Spinal cord (tissue), 10 donors: ENCODE data around the gene SYNGR2. TPM values are rescaled to one million over a fixed set of nuclear protein-coding genes. Genes with fewer than 3 reads are reported as not detected.
"Not testable (repeated sequence)": the region's sequence is repeated elsewhere in the genome, so short reads cannot be mapped to it uniquely, and the experiment has no call there.

Source experiments
- DNase-seq, 6 donors: peaks; one replicate each; pipeline versions ENCODE4 v3.0.0 to v3.0.0-alpha.2; 2013 to 2015; ENCODE audit warnings: low spot score in 6 of 6, low read depth in 4 of 6
- H3K27ac ChIP-seq: one replicate; pipeline ENCODE4 v1.5.1; 2013; ENCODE audit warnings: low read depth, low read length, control low read depth
- H3K27me3 ChIP-seq: one replicate; pipeline ENCODE4 v1.6.1; 2013; ENCODE audit warnings: low read length; ENCODE audit not compliant: control insufficient read depth, insufficient read depth
- H3K36me3 ChIP-seq: one replicate; pipeline ENCODE4 v1.6.1; 2013; ENCODE audit warnings: low read length; ENCODE audit not compliant: control insufficient read depth, insufficient read depth
- H3K4me1 ChIP-seq: one replicate; pipeline ENCODE4 v1.6.1; 2013; ENCODE audit warnings: low read length; ENCODE audit not compliant: control insufficient read depth, insufficient read depth
- H3K4me3 ChIP-seq: one replicate; pipeline ENCODE4 v1.5.1; 2013; ENCODE audit warnings: low read depth, low read length, control low read depth
- H3K9me3 ChIP-seq: one replicate; pipeline ENCODE4 v1.6.1; 2013; ENCODE audit warnings: low read length; ENCODE audit not compliant: control insufficient read depth, insufficient read depth
- WGBS: methylation state at CpG from one replicate; pipeline ENCODE4 v1.1.5; 2013; ENCODE audit warnings: missing lambda C conversion rate; ENCODE audit not compliant: insufficient coverage; 5-methylcytosine and 5-hydroxymethylcytosine counted together
- polyA plus RNA-seq, 2 donors: library from polyadenylated mRNA; unstranded; fragments of 120-200 nt; gene quantifications; one replicate each; pipeline ENCODE4 v1.2.1, GENCODE V29; 2013; ENCODE audit not compliant: insufficient read length in 2 of 2
- total RNA-seq, 2 donors: library from RNA; depleted of rRNA in 1 of 2; stranded (reverse); fragments of 120-200 nt in 1 of 2; fragments of >200 nt in 1 of 2; gene quantifications; one replicate each; pipeline versions ENCODE4 v1.2.3 to v1.2.4, GENCODE V29; 2013 to 2014
- donor health status: healthy.

SYNGR2 gene
- total and polyA plus RNA-seq, 4 donors = 16.7 to 33.6 (median 21.9) TPM

DNA sequence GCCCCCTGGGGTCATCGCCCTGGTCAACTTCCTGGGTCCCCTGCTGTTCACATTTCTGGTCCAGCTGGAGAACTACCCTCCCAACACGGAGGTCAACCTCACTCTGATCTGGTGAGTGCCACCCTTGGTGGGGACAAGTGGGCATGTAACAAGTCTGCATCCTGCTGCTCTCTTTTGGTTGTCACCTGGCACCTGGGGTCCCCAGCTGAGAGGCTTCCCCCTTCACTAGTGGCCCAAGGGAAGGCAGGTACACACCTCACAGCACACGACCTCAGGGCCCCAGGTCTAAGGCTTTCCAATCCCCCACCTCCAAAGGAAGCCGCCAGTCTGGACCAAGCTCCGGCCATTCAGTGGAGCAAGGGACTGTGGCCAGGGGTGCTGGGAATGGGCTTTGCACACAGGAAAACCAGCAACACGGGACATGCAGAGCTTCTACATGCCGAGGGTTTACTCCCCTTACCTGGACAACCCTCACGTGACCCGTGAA, 33.4 kb upstream of the SYNGR2 start:
- 71% methylated on average over 9 of the region's 9 CpGs for WGBS
- Histone ChIP-seq H3K4me1 (peaks cover 32% of the 10 kb centered on the region), H3K9me3 (no peaks in the 10 kb centered on the region), H3K27ac (no peak overlapping the region), H3K27me3 (peaks cover 47% of the 10 kb centered on the region), H3K4me3 (no peak overlapping the region), H3K36me3 (no peaks in the 10 kb centered on the region)
- no peak for DNase-seq

DNA sequence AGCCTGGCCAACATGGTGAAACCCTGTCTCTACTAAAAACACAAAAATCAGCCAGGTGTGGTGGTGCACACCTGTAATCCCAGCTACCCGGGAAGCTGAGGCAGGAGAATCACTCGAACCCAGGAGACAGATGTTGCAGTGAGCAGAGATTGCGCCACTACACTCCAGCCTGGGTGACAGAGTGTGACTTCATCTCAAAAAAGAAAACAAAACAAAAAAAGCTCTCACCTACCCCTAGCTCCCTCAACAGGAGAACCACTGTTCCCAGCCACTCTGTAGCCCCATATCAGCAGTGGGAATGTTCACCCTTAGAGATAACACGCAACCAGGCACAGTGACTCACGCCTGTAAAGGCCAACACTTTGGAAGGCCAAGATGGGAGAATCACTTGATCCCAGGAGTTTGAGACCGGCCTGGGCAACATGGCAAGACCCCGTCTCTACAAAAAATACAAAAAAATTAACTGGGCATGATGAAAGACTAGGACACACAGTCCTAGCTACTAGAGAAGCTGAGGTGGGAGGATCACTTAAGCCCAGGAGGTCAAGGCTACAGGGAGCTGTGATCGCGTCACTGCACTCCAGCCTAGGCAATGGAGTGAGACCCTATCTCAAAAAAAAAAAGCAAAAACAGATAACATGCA, 32.4 kb upstream of the SYNGR2 start:
- WGBS = 89% methylated on average over 4 of the region's 9 CpGs
- no peak for DNase-seq
- H3K27ac ChIP-seq = no peak overlapping the region
- H3K36me3 ChIP-seq = no peaks in the 10 kb centered on the region
- H3K9me3 ChIP-seq = no peaks in the 10 kb centered on the region
- peaks cover 36% of the 10 kb centered on the region for H3K27me3 ChIP-seq
- peaks cover 30% of the 10 kb centered on the region for H3K4me1 ChIP-seq
- no peak overlapping the region for H3K4me3 ChIP-seq

DNA sequence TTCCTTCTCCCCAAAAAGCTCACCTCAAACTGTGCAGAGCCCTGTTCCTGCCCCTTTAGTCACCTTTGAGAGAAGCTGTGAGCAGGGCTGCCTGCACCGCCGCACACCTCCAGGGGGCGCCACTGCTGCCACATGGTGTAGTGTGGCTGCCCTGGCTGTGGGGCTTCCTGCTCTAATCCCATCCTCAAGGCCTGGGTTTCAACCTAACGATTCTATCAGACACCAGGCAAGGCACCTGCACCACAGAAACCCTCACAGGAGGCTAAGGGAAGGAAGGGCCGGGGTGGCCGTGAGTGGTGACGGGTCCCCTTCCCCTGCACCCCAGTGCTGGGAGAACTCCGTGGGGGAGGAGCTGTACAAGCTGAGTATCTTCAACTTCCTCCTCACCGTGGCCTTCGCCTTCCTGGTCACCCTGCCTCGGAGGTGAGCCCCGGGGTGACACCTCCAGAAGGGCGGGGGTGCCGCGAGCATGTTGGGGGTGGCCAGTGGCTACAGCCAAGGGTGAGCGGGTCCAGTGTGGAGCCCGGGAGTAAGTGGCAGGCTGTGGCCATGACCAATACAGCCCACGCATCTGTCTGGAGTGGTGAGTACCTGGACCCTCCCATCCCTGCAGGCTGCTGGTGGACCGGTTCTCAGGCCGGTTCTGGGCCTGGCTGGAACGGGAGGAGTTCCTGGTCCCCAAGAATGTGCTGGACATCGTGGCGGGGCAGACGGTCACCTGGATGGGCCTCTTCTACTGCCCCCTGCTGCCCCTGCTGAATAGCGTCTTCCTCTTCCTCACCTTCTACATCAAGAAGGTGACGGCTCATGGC, 30.8 kb upstream of the SYNGR2 start:
- Histone ChIP-seq H3K4me1 (peaks cover 31% of the 10 kb centered on the region), H3K27me3 (peaks cover 23% of the 10 kb centered on the region), H3K27ac (no peak overlapping the region), H3K36me3 (no peaks in the 10 kb centered on the region), H3K9me3 (no peaks in the 10 kb centered on the region), H3K4me3 (no peak overlapping the region)
- DNase-seq = no peak
- WGBS = 73% methylated on average over 16 of the region's 26 CpGs

DNA sequence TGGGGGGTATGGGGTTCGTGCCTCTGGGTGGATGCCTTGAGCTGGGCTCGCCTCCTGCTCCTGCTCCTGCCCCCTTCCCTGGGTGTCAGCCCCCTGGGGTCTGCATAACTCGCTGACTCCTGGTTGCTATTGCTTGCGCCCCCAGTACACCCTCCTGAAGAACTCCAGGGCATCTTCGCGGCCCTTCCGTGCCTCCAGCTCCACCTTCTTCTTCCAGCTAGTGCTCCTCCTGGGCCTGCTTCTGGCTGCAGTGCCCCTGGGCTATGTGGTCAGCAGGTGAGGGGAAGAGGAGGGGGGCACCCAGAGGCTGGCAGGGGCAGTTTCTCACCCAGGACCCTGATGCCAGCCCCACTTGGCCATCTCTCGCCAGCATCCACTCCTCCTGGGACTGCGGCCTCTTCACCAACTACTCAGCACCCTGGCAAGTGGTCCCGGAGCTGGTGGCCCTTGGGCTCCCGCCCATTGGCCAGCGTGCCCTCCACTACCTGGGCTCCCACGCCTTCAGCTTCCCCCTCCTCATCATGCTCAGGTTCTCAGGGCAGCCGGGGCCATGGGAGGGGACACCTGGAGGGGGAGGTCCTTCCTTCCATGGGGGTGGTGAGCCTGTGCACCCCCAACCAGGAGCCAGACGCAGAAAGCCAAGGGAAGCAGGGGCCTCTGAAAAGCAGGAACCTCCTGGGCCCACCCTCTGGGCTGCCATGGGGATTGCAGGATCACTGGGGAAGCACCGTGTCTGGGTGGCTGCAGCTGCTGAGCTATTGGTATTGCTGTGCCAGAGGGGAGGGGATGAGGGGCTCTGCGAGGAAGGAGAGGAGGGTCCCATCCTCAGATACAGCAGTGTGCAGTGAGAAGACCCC, 29.9 kb upstream of the SYNGR2 start:
- H3K4me1 ChIP-seq = peaks cover 32% of the 10 kb centered on the region
- no peak overlapping the region for H3K27ac ChIP-seq
- H3K4me3 ChIP-seq = no peak overlapping the region
- no peaks in the 10 kb centered on the region for H3K9me3 ChIP-seq
- DNase-seq = no peak
- H3K36me3 ChIP-seq = no peaks in the 10 kb centered on the region
- H3K27me3 ChIP-seq = peaks cover 16% of the 10 kb centered on the region
- WGBS = 73% methylated on average over 9 of the region's 17 CpGs

DNA sequence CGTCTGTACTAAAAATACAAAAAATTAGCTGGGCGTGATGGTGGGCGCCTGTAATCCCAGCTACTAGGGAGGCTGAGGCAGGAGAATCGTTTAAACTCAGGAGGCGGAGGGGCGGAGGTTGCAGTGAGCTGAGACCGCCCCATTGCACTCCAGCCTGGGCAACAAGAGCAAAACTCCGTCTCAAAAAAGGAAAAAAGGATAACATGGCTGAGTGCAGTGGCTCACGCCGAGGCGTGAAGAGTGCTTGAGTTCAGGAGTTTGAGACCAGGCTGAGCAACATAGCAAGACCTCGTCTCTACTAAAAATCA, 28.6 kb upstream of the SYNGR2 start:
- not testable (repeated sequence) for H3K4me3 ChIP-seq, H3K36me3 ChIP-seq, H3K27ac ChIP-seq, H3K9me3 ChIP-seq, H3K27me3 ChIP-seq, DNase-seq
- H3K4me1 ChIP-seq = peaks cover 44% of the 10 kb centered on the region
- WGBS = 90% methylated on average over 12 of the region's 12 CpGs

DNA sequence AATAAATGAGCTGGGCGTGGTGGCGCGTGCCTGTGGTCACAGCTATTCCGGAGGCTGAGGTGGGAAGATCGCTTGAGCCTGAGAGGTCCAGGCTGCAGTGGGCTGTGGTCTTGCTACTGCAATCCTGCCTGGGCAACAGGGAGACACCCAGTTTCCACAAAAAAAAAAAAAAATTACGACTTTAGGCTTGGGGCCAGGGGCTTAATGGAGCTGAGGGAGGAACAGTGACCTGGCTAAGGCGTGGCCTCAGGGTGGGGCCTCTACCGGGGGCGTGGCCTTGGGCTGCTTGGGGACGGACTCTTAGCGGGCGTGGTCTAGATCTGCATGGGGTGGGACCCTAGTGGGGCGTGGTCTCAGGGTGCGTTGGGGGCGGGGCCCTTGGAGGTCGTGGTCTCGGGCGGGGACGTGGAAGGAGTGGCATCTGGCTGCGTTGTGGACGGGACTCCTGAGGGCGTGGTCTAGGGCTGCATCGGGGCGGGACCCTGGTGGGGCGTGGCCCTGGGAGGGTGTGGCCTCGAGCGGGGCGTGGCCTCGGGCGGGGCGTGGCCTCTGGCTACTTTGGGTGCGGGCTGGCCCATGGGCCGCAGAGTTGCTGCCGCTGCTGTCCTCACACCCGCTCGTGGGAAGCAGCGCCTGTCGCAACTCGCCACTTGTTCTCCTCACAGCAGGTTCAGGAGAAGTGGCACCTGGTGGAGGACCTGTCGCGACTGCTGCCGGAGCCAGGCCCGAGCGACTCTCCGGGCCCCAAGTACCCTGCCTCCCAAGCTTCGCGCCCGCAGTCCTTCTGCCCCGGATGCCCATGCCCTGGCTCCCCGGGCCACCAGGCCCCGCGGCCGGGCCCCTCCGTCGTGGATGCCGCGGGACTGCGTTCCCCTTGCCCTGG, 28.0 kb upstream of the SYNGR2 start:
- H3K27me3 ChIP-seq = peaks cover 2% of the 10 kb centered on the region
- DNase-seq = peak in 2 of 6 donors; percentile 16 to 62
- no peak overlapping the region for H3K27ac ChIP-seq
- H3K4me1 ChIP-seq = peaks cover 50% of the 10 kb centered on the region
- H3K36me3 ChIP-seq = no peaks in the 10 kb centered on the region
- H3K9me3 ChIP-seq = no peaks in the 10 kb centered on the region
- H3K4me3 ChIP-seq = no peak overlapping the region
- WGBS = 18% methylated on average over 58 of the region's 58 CpGs

DNA sequence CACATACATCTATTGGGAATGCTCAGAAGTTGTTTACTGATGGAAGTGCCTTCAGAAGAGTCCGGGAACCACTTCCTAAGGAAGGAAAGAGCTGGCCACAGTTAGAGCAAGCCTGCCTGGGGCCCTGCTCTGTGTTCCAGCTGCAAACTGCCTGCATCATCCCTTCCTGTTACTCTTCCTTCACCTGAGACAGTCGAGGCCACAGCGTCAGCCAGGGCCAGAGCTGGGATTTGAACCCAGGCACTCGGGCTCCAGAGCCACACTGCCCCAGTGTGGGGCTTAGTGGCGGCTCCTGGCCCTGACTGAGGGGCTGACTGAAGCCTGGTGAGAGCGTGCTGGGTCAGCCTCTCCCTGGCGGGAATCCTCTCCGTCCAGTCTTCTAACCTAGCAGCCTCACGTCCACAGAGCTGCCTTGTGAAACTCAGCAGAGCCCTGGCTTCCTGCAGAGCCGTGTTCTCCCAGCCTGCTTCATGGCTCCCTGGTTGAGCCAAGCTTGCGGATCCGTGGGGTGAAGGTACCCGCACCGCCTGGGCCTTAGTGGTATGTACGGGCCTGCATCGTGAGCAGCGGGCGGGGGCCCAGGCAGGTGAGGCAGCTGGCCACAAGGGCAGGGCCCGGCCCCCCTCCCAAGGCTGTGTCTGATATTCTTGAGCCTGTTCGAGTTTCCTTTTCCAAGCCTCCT, 26.8 kb upstream of the SYNGR2 start:
- WGBS = 79% methylated on average over 15 of the region's 20 CpGs

DNA sequence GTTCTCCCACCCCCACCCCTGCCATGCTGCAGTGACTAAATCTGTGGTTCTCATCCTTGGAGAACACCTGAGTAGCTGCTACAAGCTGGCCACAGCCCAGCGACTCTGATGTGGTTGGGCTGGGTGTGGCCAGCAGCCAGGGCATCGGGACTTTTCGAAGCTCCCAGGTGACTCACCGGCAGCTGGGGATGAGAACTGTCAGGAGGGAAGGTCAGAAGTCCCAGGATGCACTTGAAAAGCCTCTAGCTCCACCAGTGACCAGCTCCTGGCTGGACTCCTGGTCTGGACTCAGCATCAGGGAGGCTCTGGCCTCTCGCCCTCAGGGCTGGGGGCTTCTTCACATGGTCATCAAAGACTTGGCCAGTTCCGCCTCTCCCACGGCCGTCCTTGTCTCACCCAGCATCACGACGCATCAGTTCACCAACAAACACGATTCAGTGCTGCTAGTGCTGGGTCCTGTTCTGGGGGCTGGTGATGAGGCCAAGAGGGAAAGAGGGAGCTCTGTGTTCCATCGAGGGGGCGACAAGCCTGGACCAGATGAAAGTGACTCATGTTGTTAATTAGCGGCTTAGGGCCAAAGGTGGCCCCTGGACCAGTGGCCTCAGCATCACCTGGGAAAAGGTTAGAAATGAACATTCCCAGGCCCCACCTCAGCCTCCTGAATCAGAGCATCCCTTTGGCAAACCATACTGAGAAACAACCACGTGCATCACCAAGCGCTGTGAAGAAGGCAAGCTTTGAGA, 26.1 kb upstream of the SYNGR2 start:
- Histone ChIP-seq H3K27me3 (peaks cover 2% of the 10 kb centered on the region), H3K4me3 (no peak overlapping the region)
- WGBS = 89% methylated on average over 13 of the region's 16 CpGs

More for the DNA sequence above, 26.8 kb upstream of the SYNGR2 start:
- Histone ChIP-seq H3K36me3 (no peaks in the 10 kb centered on the region), H3K9me3 (no peaks in the 10 kb centered on the region), H3K27ac (no peak overlapping the region), H3K4me3 (no peak overlapping the region), H3K27me3 (peaks cover 2% of the 10 kb centered on the region), H3K4me1 (peaks cover 59% of the 10 kb centered on the region)
- no peak for DNase-seq

More for the DNA sequence above, 26.1 kb upstream of the SYNGR2 start:
- no peaks in the 10 kb centered on the region for H3K36me3 ChIP-seq
- peaks cover 58% of the 10 kb centered on the region for H3K4me1 ChIP-seq
- no peak overlapping the region for H3K27ac ChIP-seq
- DNase-seq = no peak
- no peaks in the 10 kb centered on the region for H3K9me3 ChIP-seq
